Activated CD8-positive, alpha-beta memory T cell treated with anti-CD3 and anti-CD28 coated beads, Interleukin-2, amount 10 ng/mL, durations not matched to agents 7 days and 5 days (primary cell): ENCODE measurements around the gene APP. TPM values are rescaled to one million over a fixed set of nuclear protein-coding genes. Genes with fewer than 3 reads are reported as not detected.
A peak's percentile ranks its signal among the peaks of the same experiment; 100 is the strongest.

Experiments used
- ATAC-seq: fragments of 150-1000 bp; cut with Tn5 transposase; one replicate; pipeline ENCODE4 v1.10.0; 2021; ENCODE audit warnings: moderate library complexity
- CTCF ChIA-PET: fragments of 350-600 bp; sonication (Branson Sonifier 250); formaldehyde crosslinking; loops from one replicate; lab custom pipeline; 2021; ENCODE audit warnings: antibody characterized with exemption; lab: Charles Lee
- DNase-seq: peaks from one replicate; pipeline ENCODE4 v3.0.0-alpha.2; 2020
- H3K27ac Mint-ChIP-seq: one replicate; pipeline ENCODE4 v1.8.0; 2021; ENCODE audit warnings: mild to moderate bottlenecking, mixed read lengths
- H3K27me3 Mint-ChIP-seq: one replicate; pipeline ENCODE4 v1.8.0; 2021; ENCODE audit warnings: mixed read lengths
- H3K36me3 Mint-ChIP-seq: one replicate; pipeline ENCODE4 v1.8.0; 2021; ENCODE audit warnings: mild to moderate bottlenecking, mixed read lengths
- H3K4me1 Mint-ChIP-seq: one replicate; pipeline ENCODE4 v1.8.0; 2021; ENCODE audit warnings: mixed read lengths
- H3K4me3 Mint-ChIP-seq: one replicate; pipeline ENCODE4 v1.8.0; 2021; ENCODE audit warnings: mild to moderate bottlenecking, moderate library complexity, mixed read lengths
- H3K9me3 Mint-ChIP-seq: one replicate; pipeline ENCODE4 v1.8.0; 2022; ENCODE audit warnings: low read depth, mixed read lengths
- total RNA-seq, 2 experiments: library from RNA; stranded (reverse); gene quantifications; one replicate each; pipeline ENCODE4 v1.2.3, GENCODE V29; 2021

Gene APP
- total RNA-seq, 2 experiments from 2014 or later: 11.2 to 25.1 TPM

DNA sequence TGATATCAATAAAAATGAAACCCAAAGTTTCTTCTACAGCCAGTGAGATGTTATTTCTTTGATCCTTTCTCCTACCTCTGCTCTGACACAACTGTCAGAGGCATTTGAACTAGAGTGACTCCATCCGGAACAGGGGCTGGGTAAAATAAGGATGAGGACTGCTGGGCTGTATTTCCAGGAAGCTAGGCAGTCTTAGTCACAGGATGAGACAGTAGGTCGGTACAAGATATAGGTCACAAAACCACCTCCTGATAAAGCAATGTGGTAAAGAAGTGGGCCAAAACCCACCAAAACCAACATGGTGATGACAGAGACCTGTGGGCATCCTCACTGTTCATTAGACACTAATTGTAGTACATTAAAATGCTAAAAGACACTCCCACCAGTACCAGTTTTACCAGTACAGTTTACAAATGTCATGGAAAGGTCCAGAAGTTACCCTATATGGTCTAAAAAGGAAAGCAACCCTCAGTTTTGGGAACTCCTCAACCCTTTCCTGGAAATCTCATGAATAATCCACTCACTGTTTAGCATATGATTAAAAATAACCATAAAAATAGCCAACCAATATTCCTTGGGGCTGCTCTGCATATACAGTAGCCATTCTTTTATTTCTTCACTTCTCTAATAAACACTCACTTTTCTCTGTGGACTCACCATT, 339.1 kb downstream of the APP start:
- H3K9me3 Mint-ChIP-seq: no peaks in the 10 kb centered on the region
- peaks cover 14% of the 10 kb centered on the region for H3K27me3 Mint-ChIP-seq
- no peak overlapping the region for H3K4me3 Mint-ChIP-seq
- peaks cover 10% of the 10 kb centered on the region for H3K4me1 Mint-ChIP-seq
- DNase-seq (peak; percentile 41), ATAC-seq (peak; percentile 30)
- CTCF ChIA-PET: no interaction called here
- H3K27ac Mint-ChIP-seq: no peak overlapping the region
- H3K36me3 Mint-ChIP-seq: no peaks in the 10 kb centered on the region
